D721Med (cell line): ENCODE results near the gene RNF112.
"Not testable (repeated sequence)": the region's sequence is repeated elsewhere in the genome, so short reads cannot be mapped to it uniquely, and the experiment has no call there.

Experiments used
- DNase-seq: peaks from one replicate; pipeline ENCODE4 v3.0.0; 2011; ENCODE audit warnings: low spot score; ENCODE audit not compliant: insufficient read length
- FAIRE-seq: peaks from 2 replicates; lab custom pipeline; 2011; peaks lifted over from hg19 to GRCh38; lab: Jason Lieb, UNC
- TF ChIP-seq, protein P1 (sequence below): IDR thresholded peaks from 2 replicates; pipeline ENCODE4 v1.5.1; 2012; ENCODE audit warnings: mild to moderate bottlenecking, control low read depth; ENCODE audit not compliant: insufficient read depth; ENCODE audit errors: missing control alignments

RNF112 gene

DNA sequence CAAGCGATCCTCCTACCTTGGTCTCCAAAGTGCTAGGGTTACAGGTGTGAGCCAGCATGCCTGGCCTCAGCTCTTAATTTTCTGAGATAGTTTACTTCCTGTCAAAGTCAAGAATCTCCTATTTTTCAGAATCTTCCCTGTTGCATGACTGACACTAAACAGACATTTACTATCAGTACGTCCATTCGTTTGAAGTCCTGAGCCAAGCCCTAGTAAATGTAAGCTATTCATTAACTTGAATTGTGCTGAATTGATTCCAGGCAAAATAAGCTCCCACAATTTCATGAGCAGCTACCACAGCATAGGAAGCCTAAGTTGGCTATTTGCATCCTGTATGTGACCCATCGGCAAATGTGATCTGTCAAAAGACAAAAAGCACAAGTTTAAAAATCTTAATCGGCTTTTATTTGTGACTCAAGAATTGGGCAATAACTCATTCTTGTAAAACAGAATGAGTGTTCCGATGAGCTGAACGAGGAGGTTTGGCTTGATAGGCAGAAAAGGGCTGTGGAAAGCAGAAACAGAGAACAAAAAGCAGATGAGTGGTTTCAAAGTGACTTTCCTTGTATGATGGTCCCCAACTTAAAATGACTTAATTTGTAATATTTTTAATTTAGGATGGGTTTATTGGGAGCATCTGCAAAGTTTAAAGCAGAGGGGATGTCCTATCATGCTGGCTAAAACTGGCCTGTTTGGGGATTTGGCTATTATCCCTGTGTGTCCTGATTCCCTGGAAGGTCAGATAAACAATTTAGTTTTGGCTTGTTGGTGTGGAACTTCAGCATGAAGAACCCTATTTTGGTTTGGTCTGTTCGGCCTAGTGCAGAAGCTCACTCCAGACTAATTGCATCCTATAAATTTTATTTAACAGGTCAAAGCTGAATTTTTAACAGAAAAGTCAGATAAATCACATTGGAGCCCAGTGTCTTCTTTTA lies 14.2 kb downstream of the RNF112 start:
- DNase-seq (no peak), FAIRE-seq (no peak)
- TF ChIP-seq, protein P1, sequence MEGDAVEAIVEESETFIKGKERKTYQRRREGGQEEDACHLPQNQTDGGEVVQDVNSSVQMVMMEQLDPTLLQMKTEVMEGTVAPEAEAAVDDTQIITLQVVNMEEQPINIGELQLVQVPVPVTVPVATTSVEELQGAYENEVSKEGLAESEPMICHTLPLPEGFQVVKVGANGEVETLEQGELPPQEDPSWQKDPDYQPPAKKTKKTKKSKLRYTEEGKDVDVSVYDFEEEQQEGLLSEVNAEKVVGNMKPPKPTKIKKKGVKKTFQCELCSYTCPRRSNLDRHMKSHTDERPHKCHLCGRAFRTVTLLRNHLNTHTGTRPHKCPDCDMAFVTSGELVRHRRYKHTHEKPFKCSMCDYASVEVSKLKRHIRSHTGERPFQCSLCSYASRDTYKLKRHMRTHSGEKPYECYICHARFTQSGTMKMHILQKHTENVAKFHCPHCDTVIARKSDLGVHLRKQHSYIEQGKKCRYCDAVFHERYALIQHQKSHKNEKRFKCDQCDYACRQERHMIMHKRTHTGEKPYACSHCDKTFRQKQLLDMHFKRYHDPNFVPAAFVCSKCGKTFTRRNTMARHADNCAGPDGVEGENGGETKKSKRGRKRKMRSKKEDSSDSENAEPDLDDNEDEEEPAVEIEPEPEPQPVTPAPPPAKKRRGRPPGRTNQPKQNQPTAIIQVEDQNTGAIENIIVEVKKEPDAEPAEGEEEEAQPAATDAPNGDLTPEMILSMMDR = no peak

- DNase-seq (no peak), FAIRE-seq (peak; percentile 64)
- TF ChIP-seq, protein P1 = no peak
Measured at GRCh38 chr17:19426631-19427030, 15.6 kb downstream of the RNF112 start.

GRCh38 chr17:19431691-19432090 lies 20.7 kb downstream of the RNF112 start:
- no peak for DNase-seq
- no peak for FAIRE-seq
- TF ChIP-seq, protein P1 = no peak

- no peak for DNase-seq
- TF ChIP-seq, protein P1 = no peak
- no peak for FAIRE-seq
Measured at GRCh38 chr17:19433255-19433654, 22.2 kb downstream of the RNF112 start.

DNA sequence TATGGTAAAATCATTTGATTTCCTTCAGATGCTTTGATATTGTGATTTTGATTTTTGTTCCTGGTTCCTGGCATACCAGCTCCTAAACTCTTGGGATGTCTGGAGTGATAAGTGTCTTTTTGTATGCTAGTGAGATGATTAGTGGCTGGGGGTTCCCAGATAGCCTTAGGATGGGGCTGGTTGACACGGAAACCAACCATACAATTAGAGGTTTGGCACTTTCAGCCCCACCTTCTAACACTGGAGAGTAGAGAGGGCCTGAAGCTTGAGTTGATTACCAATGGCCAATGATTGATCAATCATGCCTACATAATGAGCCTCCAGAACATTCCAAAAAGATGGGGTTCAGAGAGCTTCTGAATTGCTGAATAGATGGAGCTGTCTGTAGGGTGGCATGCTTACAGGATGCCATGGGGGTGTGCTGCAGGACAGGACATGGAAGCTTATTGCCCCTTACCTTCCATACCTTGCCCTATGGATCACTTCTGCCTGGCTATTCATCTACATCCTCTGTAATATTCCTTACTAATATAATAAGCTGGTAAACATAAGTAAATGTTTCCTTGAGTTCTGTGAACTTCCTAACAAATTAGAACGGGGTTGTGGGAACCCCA lies 22.8 kb downstream of the RNF112 start:
- FAIRE-seq (no peak), DNase-seq (no peak)

DNA sequence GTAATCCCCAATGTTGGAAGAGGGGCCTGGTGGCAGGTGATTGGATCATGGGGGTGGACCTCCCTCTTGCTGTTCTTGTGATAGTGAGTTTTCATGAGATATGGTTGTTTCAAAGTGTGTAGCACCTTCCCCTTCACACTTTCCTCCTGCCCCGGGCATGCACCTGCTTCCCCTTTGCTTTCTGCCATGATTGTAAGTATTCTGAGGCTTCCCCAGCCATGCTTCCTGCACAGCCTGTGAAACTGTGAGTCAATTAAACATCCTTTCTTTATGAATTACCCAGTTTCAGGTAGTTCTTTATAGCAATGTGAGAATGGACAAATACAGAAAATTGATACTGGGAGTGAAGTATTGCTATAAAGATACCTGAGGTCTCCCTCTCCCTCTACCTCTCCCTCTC lies 29.4 kb downstream of the RNF112 start:
- TF ChIP-seq, protein P1 = no peak
- DNase-seq (no peak), FAIRE-seq (no peak)

More for the DNA sequence above, 22.8 kb downstream of the RNF112 start:
- TF ChIP-seq, protein P1 = no peak

- not testable (repeated sequence) for DNase-seq, FAIRE-seq
Measured at GRCh38 chr17:19441288-19441687, 30.3 kb downstream of the RNF112 start.
